Activated CD4-positive, alpha-beta T cell treated with anti-CD3 and anti-CD28 coated beads, Interleukin-2, amount 10 ng/mL, durations not matched to agents 24 days and 14 days (primary cell): ENCODE results near the gene GMDS. TPM values are rescaled to one million over a fixed set of nuclear protein-coding genes. Genes with fewer than 3 reads are reported as not detected.
"Not testable (repeated sequence)": the region's sequence is repeated elsewhere in the genome, so short reads cannot be mapped to it uniquely, and the experiment has no call there.

Experiments used
- DNase-seq: peaks from one replicate; pipeline ENCODE4 v3.0.0; 2022
- H3K27ac Mint-ChIP-seq: one replicate; pipeline ENCODE4 v1.8.0; 2022; ENCODE audit warnings: mild to moderate bottlenecking, mixed read lengths
- H3K27me3 Mint-ChIP-seq: one replicate; pipeline ENCODE4 v1.8.0; 2022; ENCODE audit warnings: mixed read lengths
- H3K36me3 Mint-ChIP-seq: one replicate; pipeline ENCODE4 v1.8.0; 2022; ENCODE audit warnings: low read depth, mild to moderate bottlenecking, mixed read lengths
- H3K4me1 Mint-ChIP-seq: one replicate; pipeline ENCODE4 v1.8.0; 2021; ENCODE audit warnings: mixed read lengths
- H3K4me3 Mint-ChIP-seq: one replicate; pipeline ENCODE4 v1.8.0; 2022; ENCODE audit warnings: mild to moderate bottlenecking, moderate library complexity, mixed read lengths
- H3K9me3 Mint-ChIP-seq: one replicate; pipeline ENCODE4 v1.8.0; 2021; ENCODE audit warnings: mixed read lengths
- intact Hi-C: fragments of 100-400 bp; cut with micrococcal nuclease; formaldehyde crosslinking; loops from one replicate; pipeline ENCODE4 v1.15.1; 2023
- total RNA-seq: library from RNA; stranded (reverse); gene quantifications from 2 replicates; pipeline ENCODE4 v1.2.3, GENCODE V29; 2022

Gene GMDS
- total RNA-seq, 1 donor from 2014 or later = 47.4 TPM

DNA sequence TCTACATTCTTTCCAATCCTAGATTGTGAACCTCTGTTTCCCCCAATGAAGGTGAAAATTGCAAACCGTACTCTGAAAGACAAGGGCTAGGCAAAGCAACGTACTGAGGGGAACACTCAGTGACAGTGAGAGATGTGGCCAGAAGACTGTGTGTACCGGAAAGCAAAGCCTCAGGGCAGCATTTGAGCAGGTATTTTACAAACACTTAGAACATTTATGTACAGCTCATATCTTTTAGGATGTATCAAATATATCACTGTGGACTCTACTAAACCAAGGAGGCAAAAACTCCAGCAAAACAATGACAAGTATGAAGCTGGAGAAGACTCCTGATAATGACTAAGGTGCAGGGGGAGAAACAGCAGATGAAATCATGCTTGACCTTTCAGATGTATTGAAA lies 398.8 kb downstream of the GMDS start:
- H3K27me3 Mint-ChIP-seq = no peaks in the 10 kb centered on the region
- no peaks in the 10 kb centered on the region for H3K9me3 Mint-ChIP-seq
- intact Hi-C loops = no loop called here
- H3K4me3 Mint-ChIP-seq = no peak overlapping the region
- DNase-seq = no peak
- no peak overlapping the region for H3K27ac Mint-ChIP-seq
- no peaks in the 10 kb centered on the region for H3K36me3 Mint-ChIP-seq
- H3K4me1 Mint-ChIP-seq = no peaks in the 10 kb centered on the region

DNA sequence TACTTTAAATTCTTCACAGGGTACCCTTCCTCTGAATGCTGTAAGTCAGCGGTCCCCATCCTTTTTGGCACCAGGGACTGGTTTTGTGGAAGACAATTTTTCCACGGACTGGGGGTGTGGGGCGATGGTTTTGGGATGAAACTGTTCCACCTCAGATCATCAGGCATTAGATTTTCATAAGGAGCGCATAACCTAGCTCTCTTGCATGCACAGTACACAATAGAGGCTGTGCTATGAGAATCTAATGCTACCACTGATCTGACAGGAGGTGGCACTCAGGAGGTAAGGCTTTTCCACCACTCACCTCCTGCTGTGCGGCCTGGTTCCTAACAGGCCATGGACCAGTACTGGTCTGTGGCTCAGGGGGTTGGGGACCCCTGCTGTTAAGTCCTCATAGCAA lies 399.9 kb downstream of the GMDS start:
- H3K4me3 Mint-ChIP-seq, DNase-seq, H3K27me3 Mint-ChIP-seq, H3K9me3 Mint-ChIP-seq, H3K36me3 Mint-ChIP-seq, intact Hi-C loops, H3K27ac Mint-ChIP-seq, H3K4me1 Mint-ChIP-seq: not testable (repeated sequence)

- H3K9me3 Mint-ChIP-seq = no peaks in the 10 kb centered on the region
- intact Hi-C loops = no loop called here
- no peak overlapping the region for H3K27ac Mint-ChIP-seq
- no peaks in the 10 kb centered on the region for H3K27me3 Mint-ChIP-seq
- no peak overlapping the region for H3K4me3 Mint-ChIP-seq
- no peaks in the 10 kb centered on the region for H3K36me3 Mint-ChIP-seq
- no peak for DNase-seq
- no peaks in the 10 kb centered on the region for H3K4me1 Mint-ChIP-seq
Measured at GRCh38 chr6:1842334-1842733, 403.1 kb downstream of the GMDS start.

- Mint-ChIP-seq H3K4me1 (no peaks in the 10 kb centered on the region), H3K27me3 (no peaks in the 10 kb centered on the region), H3K9me3 (no peaks in the 10 kb centered on the region), H3K27ac (no peak overlapping the region), H3K4me3 (no peak overlapping the region), H3K36me3 (no peaks in the 10 kb centered on the region)
- no peak for DNase-seq
- intact Hi-C loops = no loop called here
Measured at GRCh38 chr6:1841136-1841535, 404.3 kb downstream of the GMDS start.

DNA sequence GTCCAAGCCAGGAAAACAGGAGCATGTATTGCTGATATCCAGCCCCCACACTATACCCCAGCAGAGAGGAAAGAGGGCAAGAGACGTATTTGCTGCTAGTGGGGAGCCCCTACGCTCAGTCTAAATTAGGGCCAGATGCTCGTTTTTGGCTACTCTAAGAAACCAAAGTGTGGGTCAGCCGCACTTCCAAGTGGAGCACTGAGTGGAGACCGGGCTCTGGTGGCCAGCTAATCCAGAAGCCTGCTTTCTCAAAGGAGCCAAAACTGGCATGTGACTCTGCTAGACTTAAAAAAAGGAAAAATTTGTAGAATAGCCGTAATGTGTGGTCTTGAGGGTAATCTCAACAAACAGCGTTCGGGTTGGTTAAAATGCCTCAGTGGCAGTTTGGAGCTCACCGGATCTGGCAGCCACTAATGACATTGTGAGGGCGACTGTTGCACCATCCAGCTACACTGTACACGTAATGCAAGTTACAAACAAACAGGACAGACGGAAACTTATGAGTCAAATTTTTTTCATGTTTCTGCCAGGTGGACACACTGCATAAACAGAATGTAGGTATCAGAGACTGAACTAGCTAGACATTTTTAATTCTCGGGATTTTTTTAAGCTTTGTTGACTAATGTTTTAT lies 404.8 kb downstream of the GMDS start:
- Mint-ChIP-seq H3K4me1 (no peaks in the 10 kb centered on the region), H3K27me3 (no peaks in the 10 kb centered on the region), H3K9me3 (no peaks in the 10 kb centered on the region), H3K27ac (no peak overlapping the region), H3K4me3 (no peak overlapping the region), H3K36me3 (no peaks in the 10 kb centered on the region)
- intact Hi-C loops = no loop called here
- no peak for DNase-seq

GRCh38 chr6:1839361-1839760 lies 406.0 kb downstream of the GMDS start:
- H3K27me3 Mint-ChIP-seq = no peaks in the 10 kb centered on the region
- no peaks in the 10 kb centered on the region for H3K36me3 Mint-ChIP-seq
- DNase-seq = no peak
- no peaks in the 10 kb centered on the region for H3K4me1 Mint-ChIP-seq
- intact Hi-C loops = no loop called here
- H3K4me3 Mint-ChIP-seq = no peak overlapping the region
- H3K27ac Mint-ChIP-seq = no peak overlapping the region
- H3K9me3 Mint-ChIP-seq = no peaks in the 10 kb centered on the region

GRCh38 chr6:1838604-1839213 lies 406.7 kb downstream of the GMDS start:
- no peak overlapping the region for H3K4me3 Mint-ChIP-seq
- intact Hi-C loops = no loop called here
- H3K27me3 Mint-ChIP-seq = no peaks in the 10 kb centered on the region
- no peak for DNase-seq
- no peak overlapping the region for H3K27ac Mint-ChIP-seq
- H3K9me3 Mint-ChIP-seq = no peaks in the 10 kb centered on the region
- H3K4me1 Mint-ChIP-seq = no peaks in the 10 kb centered on the region
- no peaks in the 10 kb centered on the region for H3K36me3 Mint-ChIP-seq

- Mint-ChIP-seq H3K27me3 (no peaks in the 10 kb centered on the region), H3K4me1 (no peaks in the 10 kb centered on the region), H3K9me3 (no peaks in the 10 kb centered on the region), H3K36me3 (no peaks in the 10 kb centered on the region), H3K4me3 (no peak overlapping the region), H3K27ac (no peak overlapping the region)
- DNase-seq = no peak
- intact Hi-C loops = no loop called here
Measured at GRCh38 chr6:1837826-1838225, 407.6 kb downstream of the GMDS start.

DNA sequence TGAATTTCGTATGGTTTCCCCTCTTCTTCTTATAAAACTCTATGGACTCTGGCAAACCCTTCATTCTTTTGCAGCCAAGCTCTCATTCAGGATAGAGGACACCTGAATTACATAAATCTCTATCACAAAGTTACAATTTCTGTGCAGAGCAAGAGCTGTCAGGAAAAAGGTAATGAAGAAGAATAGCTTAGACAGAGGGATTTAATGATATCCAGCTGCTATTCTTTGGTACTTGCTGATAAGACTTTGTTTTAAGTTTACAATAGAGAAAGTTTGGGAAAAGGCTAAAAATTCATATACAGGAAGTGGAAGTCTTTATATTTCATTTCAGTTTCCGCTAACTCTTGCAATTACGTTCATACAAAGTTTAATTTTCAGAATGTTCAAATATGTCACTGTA lies 408.7 kb downstream of the GMDS start:
- Mint-ChIP-seq H3K4me1 (no peaks in the 10 kb centered on the region), H3K27me3 (no peaks in the 10 kb centered on the region), H3K27ac (no peak overlapping the region), H3K9me3 (no peaks in the 10 kb centered on the region), H3K36me3 (no peaks in the 10 kb centered on the region), H3K4me3 (no peak overlapping the region)
- no peak for DNase-seq
- intact Hi-C loops = no loop called here

GRCh38 chr6:1834646-1835516 lies 410.5 kb downstream of the GMDS start:
- H3K27ac Mint-ChIP-seq = no peak overlapping the region
- intact Hi-C loops = no loop called here
- H3K36me3 Mint-ChIP-seq = no peaks in the 10 kb centered on the region
- no peaks in the 10 kb centered on the region for H3K4me1 Mint-ChIP-seq
- no peak for DNase-seq
- H3K27me3 Mint-ChIP-seq = no peaks in the 10 kb centered on the region
- no peaks in the 10 kb centered on the region for H3K9me3 Mint-ChIP-seq
- H3K4me3 Mint-ChIP-seq = no peak overlapping the region

- no peak for DNase-seq
- intact Hi-C loops = no loop called here
Measured at GRCh38 chr6:1834207-1834606, 411.2 kb downstream of the GMDS start.

DNA sequence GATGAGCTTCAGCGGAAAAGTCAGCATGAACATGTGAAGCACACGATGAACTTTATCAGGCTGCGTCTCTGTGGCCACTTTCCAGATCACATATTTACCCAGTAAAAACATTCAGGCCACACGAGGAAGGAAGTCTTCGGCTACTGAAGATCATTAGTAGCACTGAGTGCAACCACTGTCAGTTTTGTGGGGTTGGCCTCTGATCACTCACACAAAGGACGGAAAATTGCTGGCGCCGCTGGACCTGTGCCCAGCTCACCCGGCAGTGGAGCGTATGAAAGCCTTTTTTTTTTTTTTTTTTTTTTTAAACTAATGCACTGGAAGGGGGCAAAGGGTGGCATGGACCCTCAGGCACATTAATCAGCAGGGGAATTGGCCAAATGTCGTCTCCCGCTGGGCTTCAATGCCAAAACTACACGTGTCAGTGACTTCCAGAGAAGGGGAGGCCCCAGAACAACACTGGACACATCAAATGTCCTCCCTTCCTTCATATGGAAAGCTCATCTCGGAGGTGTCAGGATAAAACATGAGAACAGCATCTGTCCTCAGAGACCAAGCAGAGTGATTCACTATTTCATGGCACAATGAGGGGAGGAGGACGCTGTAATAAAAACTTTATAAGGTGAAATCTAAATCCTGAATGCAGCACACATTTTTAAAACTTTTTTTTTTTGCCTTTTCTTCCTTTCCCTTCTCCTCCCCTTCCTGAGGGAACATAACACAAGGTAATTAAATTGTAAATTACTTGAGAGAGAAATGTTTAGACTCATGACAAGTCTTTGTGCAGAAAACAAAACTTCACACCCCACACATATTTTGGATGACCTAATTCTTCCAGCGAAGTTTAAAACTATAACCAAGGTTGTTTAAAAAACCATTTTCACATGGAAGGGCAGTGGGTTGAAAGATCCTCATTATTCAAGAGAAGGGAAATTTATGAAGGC lies 412.3 kb downstream of the GMDS start:
- intact Hi-C loops = no loop called here
- Mint-ChIP-seq H3K36me3 (peaks cover 3% of the 10 kb centered on the region), H3K4me1 (no peaks in the 10 kb centered on the region), H3K9me3 (peaks cover 3% of the 10 kb centered on the region), H3K4me3 (no peak overlapping the region), H3K27ac (no peak overlapping the region), H3K27me3 (no peaks in the 10 kb centered on the region)
- no peak for DNase-seq

More at GRCh38 chr6:1834207-1834606, 411.2 kb downstream of the GMDS start:
- no peaks in the 10 kb centered on the region for H3K36me3 Mint-ChIP-seq
- no peak overlapping the region for H3K4me3 Mint-ChIP-seq
- no peaks in the 10 kb centered on the region for H3K27me3 Mint-ChIP-seq
- H3K27ac Mint-ChIP-seq = no peak overlapping the region
- no peaks in the 10 kb centered on the region for H3K4me1 Mint-ChIP-seq
- H3K9me3 Mint-ChIP-seq = no peaks in the 10 kb centered on the region

DNA sequence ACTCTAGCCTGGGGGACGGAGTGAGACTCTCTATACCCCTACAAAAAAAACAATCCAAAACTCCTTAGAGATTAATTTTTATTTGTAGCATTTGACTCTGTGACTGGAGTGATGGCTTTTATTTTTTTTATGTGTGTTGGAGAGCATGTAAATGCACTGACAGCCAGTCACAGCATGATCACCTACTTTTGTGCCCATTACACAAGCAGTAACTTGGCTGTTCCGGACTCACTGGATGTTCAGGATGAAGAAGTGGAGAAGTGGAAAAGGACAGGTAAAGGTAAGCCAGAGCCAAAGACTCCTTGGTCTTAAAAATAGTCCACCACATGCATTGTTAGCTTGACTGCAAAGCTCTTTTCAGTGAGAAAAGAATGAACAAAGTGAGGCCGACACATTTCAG lies 413.0 kb downstream of the GMDS start:
- no peak for DNase-seq
- intact Hi-C loops = no loop called here
- H3K9me3 Mint-ChIP-seq = peaks cover 8% of the 10 kb centered on the region
- peaks cover 8% of the 10 kb centered on the region for H3K36me3 Mint-ChIP-seq
- H3K27ac Mint-ChIP-seq = no peak overlapping the region
- no peaks in the 10 kb centered on the region for H3K4me1 Mint-ChIP-seq
- H3K4me3 Mint-ChIP-seq = no peak overlapping the region
- no peaks in the 10 kb centered on the region for H3K27me3 Mint-ChIP-seq
